Inflammatory macrophage (primary cell): Measurements from ENCODE around the gene EDC4.
A peak's percentile ranks its signal among the peaks of the same experiment; 100 is the strongest.
"Not testable (repeated sequence)": the region's sequence is repeated elsewhere in the genome, so short reads cannot be mapped to it uniquely, and the experiment has no call there.

Experiments
- DNase-seq, 2 donors: peaks; one replicate each; pipeline ENCODE4 v3.0.0-alpha.2; 2020 to 2022
- total RNA-seq, 18 experiments: gene quantifications; one replicate each; lab custom pipeline; 2026; ENCODE audit warnings: mixed read lengths in 6 of 18, inconsistent platforms in 2 of 18; lab: John Stamatoyannopoulos, UW

The EDC4 gene, protein sequence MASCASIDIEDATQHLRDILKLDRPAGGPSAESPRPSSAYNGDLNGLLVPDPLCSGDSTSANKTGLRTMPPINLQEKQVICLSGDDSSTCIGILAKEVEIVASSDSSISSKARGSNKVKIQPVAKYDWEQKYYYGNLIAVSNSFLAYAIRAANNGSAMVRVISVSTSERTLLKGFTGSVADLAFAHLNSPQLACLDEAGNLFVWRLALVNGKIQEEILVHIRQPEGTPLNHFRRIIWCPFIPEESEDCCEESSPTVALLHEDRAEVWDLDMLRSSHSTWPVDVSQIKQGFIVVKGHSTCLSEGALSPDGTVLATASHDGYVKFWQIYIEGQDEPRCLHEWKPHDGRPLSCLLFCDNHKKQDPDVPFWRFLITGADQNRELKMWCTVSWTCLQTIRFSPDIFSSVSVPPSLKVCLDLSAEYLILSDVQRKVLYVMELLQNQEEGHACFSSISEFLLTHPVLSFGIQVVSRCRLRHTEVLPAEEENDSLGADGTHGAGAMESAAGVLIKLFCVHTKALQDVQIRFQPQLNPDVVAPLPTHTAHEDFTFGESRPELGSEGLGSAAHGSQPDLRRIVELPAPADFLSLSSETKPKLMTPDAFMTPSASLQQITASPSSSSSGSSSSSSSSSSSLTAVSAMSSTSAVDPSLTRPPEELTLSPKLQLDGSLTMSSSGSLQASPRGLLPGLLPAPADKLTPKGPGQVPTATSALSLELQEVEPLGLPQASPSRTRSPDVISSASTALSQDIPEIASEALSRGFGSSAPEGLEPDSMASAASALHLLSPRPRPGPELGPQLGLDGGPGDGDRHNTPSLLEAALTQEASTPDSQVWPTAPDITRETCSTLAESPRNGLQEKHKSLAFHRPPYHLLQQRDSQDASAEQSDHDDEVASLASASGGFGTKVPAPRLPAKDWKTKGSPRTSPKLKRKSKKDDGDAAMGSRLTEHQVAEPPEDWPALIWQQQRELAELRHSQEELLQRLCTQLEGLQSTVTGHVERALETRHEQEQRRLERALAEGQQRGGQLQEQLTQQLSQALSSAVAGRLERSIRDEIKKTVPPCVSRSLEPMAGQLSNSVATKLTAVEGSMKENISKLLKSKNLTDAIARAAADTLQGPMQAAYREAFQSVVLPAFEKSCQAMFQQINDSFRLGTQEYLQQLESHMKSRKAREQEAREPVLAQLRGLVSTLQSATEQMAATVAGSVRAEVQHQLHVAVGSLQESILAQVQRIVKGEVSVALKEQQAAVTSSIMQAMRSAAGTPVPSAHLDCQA (N-terminal part only)
- 16.3 to 64.6 (median 41.5) reads per million in 18 experiments for total RNA-seq

GRCh38 chr16:67872631-67873434 lies at the start of gene EDC4:
Gene EDC4, plus strand, starts transcription at chr16:67873052. Its CDS starts 210 bp downstream, at chr16:67873262.
- peak; percentile 87 to 88 for DNase-seq

- no peak for DNase-seq
Observed at GRCh38 chr16:67825119-67825518, 47.7 kb upstream of the EDC4 start.

DNA sequence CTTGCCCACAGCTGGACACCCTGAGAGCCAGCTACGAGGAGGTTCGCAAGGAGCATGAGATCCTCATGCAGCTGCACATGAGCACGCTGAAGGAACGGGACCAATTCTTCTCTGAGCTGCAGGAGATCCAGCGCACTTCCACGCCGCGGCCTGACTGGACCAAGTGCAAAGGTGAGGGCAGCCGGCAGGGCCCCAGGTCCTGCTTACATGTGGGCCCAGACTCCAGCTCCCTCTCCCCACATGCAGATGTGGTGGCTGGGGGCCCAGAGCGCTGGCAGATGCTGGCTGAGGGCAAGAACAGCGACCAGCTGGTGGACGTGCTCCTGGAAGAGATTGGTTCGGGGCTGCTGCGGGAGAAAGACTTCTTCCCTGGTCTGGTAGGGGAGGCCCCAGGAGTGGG lies 46.9 kb upstream of the EDC4 start:
- DNase-seq: no peak

DNA sequence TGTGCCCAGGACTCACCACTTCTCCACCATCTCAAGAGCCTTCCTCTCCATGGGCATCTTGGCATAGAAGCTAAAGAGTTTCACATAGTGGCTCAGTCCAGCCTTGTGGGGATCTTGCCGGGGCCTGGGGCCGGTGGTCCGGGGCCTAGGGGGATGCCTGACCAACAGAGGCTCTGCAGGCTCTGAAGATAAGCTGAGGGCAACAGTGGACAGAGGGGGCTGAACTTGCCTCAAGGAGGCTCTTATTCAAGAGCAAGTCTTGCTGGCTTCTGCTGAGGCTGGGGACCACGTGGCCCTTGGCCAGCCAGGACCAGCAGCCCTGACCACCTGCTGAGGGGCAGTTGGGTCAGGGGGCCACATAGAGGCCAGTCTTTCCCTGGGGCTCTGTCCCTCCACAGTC lies 44.2 kb upstream of the EDC4 start:
- DNase-seq: no peak

DNA sequence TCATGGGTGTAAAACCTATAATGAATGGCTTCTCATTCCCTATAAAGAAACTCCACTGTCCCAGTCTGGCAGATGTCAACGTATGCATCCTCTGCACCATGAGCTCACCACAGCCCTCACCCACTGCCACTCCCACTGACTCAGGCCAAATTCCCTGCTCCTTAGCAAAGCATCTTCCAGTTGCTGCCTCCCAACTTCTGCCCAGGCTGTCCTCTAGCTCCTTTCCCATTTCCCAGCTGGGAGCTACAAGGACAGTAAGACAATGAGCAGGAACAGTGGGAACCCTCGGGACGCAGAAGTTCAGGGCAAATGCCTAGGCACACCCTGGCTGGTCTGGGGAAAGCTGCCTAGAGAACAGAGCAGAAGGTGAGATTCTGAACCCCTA lies 39.8 kb upstream of the EDC4 start:
- peak in 1 of 2 donors; percentile 31 for DNase-seq

DNA sequence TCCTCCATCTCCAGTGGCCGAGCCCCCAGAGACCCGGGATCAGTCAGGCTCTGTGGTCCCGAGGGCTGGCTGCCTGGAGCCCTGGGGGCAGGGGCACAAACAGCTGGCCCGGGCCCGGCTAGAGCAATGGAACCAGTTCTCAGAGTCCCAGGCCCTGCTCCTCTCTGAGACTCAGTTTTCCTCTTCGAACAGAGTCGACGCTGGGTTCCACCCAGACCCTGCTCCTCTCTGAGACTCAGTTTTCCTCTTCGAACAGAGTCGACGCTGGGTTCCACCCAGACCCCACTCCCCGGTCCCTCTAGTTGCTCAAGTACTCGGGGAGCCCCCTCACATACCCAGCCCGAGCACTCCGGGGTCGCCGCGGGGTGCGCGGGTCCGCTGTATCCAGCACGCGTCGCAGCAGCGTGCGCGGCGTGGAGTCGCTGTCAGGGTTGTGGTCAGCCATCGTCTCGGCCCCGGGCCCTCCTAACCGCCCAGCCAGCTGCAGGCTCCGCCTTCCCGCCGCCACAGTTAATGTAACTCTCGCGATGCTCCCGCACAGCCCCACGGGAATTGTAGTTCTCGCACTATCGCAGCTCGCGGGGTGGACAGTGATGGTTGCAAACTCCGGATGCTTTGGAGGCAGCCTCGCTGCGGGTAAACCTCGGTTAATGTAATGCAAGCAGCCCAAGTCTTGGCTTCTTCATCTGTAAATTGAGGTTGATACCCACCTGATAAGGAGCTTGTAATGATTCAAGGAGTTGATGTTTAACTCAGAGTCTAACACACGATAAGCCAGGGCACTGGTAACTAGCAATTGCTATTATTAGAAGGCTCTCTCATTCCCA lies 39.2 kb upstream of the EDC4 start:
- DNase-seq: peak; percentile 93 to 94

DNA sequence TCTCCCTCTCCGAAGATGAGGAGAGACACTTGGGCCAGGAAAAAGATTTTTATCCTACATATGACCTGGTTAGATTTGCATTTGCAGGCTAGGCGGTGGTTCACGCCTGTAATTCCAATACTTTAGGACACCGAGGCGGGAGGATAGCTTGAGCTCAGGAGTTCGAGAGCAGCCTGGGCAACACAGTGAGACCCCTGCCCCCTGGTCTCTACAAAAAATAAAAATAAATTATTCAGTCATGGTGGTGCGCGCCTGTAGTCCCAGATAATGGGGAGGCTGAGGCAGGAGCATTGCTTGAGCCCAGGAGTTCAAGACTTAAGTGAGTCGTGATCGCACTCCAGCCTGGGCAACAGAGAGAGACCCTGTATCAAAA lies 38.6 kb upstream of the EDC4 start:
- DNase-seq: no peak

DNA sequence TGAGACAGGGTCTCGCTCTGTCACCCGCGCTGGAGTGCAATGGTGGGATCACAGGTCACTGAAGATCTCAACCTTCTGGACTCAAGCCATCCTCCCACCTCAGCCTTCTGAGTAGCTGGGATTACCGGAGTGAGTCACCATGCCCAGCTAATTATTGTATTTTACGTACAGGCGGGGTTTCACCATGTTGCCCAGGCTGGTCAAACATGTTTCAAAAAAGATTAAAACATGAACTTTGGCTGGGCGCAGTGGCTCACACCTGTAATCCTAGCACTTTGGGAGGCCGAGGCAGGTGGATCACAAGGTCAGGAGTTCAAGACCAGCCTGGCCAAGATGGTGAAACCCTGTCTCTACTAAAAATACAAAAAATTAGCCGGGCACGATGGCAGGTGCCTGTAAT lies 35.7 kb upstream of the EDC4 start:
- not testable (repeated sequence) for DNase-seq

GRCh38 chr16:67837811-67838210 lies 35.0 kb upstream of the EDC4 start:
- no peak for DNase-seq

DNA sequence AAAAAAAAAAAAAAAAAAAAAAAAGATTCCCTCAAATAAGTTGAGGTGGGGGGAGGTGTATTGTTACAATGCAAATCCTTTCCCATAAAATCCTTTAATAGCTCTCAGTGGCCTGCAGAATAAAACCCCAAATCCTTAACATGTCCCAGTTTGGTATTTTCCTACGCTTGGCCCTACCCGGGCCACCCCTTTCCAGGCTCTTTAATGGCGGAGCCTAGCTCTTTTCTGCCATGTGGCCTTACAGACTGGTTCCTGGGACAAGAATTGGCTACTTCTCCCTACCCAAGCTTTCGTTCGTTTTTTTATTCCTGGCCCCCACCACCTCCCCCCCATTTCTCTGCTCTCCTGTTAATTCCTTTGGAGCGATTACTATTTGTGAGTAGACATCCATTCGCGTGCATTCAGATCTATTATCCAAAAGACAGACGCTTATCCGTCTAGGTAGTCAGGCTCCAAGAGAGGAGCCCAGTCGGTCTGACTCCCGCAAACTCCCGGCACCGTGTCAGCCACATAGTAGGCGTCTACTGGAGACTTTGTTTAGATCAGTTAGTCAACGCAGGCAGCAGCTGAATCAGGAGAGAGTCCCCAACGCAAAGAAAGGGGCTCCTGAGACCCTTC lies 31.5 kb upstream of the EDC4 start:
- no peak for DNase-seq

- DNase-seq: peak; percentile 96 to 97
Observed at GRCh38 chr16:67841816-67842508, 30.9 kb upstream of the EDC4 start, which contains the start of gene THAP11. Gene THAP11, plus strand, starts transcription at chr16:67842320. Its CDS starts 235 bp downstream, at chr16:67842555.

DNA sequence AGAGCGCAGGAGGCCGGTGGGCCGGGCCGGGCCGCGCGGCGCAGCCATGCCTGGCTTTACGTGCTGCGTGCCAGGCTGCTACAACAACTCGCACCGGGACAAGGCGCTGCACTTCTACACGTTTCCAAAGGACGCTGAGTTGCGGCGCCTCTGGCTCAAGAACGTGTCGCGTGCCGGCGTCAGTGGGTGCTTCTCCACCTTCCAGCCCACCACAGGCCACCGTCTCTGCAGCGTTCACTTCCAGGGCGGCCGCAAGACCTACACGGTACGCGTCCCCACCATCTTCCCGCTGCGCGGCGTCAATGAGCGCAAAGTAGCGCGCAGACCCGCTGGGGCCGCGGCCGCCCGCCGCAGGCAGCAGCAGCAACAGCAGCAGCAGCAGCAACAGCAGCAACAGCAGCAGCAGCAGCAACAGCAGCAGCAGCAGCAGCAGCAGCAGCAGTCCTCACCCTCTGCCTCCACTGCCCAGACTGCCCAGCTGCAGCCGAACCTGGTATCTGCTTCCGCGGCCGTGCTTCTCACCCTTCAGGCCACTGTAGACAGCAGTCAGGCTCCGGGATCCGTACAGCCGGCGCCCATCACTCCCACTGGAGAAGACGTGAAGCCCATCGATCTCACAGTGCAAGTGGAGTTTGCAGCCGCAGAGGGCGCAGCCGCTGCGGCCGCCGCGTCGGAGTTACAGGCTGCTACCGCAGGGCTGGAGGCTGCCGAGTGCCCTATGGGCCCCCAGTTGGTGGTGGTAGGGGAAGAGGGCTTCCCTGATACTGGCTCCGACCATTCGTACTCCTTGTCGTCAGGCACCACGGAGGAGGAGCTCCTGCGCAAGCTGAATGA lies 30.1 kb upstream of the EDC4 start:
- DNase-seq: peak; percentile 35 to 71

DNA sequence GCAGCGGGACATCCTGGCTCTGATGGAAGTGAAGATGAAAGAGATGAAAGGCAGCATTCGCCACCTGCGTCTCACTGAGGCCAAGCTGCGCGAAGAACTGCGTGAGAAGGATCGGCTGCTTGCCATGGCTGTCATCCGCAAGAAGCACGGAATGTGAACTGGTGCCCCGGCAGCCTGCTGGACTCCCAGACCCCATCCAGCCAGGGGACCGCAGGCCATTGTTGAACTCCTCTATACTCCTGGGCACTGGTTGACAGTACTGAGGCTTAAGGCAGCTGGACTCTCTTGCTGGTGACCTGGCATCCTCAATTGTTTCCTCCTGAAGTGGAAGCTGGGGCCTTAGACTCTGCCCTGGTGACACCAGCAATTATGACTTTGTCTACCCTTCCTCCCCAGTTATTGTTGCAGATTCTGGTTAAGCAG lies 29.5 kb upstream of the EDC4 start:
- DNase-seq: no peak

- DNase-seq: no peak
Observed at GRCh38 chr16:67844497-67844896, 28.4 kb upstream of the EDC4 start.

DNA sequence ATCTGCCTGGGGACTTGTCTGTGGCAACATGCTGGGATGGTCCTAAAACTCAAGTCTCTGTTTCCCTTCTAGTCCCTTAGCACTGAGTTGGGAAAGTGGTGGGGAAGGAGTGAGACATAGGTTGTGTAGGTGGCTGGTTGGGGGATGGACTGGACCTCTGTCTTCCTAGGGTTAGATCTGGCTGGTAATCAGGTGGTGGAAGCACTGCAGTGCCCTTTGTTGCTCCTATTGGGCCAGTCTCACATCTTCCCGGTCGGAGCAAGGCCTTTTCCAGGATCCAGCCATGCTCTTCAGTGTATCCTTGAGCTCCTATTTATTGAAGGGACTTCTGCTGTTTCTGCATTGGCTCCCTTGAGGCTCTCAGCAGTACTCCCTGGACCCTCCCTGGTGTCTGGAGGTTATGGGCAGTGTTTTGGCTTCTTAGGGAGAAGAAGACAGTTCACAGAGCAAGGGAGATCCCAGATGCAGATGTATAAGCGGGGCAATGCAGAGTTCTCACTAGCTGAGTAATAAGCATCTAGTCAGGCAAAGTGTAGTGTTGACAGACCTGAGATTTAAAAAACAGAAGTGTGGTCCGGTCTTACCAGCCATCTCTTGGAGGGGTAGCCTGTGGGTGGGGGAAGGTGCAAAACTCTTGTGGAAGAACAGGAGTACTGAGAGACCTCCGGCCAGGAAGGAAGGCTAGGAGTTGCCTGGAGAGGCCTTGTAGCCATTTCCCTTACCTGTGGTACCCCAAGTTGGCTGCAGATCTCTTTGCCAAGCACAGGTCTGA lies 27.4 kb upstream of the EDC4 start:
- DNase-seq: peak; percentile 29 to 50

DNA sequence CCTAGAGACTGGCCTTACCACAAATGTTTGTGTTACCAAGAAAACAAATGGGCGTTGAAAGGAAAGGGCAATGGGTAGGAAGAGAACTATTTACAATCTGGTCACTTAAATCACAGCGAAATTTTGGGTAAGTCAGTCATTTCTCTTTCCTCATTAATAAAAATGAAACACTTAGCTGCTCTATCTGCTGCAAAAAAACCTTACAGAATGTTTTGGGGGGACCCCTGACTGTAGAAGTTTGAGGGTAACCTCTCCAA lies 26.9 kb upstream of the EDC4 start:
- DNase-seq: no peak

DNA sequence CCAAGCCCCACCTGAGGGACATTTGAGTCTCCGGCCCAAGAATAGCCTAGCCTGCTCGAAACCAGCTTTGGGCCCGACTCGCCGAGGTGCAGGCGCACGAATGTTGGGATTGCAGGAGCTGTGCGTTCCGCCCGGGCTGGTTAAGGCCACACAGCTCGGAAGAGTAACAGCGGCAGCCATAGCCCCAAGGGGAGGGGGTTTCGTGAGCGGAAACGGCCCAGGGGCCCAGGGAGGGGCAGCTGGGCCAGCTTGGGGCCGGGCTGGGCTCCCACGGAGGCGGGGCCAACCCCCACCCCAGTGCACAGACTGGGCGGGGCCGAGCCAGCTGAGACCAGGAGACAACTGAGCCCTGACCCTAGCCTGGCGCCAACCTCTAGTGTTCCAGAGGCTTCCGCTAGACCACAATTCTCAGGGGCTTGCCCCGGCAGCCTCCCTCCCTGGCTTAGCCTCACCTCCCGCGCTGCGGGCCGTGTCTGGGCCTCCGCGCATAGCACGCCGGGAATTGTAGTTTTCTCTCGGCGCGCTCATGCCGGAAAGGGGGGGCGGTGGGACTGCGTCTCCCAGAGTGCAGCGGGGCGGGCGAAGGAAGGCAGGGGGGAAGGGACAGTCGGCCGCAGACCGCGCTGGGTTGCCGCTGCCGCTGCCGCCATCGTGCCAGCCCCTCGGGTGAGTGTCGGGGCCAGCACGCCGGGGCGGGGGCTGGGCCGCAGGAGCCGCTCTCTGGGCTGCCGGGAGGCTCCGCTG lies 26.4 kb upstream of the EDC4 start, which contains the start of gene NUTF2:
NUTF2 (plus strand) TSS at position 614 of the 744 bp plus-strand sequence. CDS start 18,198 bp downstream, outside the sequence.
- DNase-seq: peak; percentile 94 to 95
